ENCODE measurements around the gene RHO.
"Not testable (repeated sequence)": the region's sequence is repeated elsewhere in the genome, so short reads cannot be mapped to it uniquely, and the experiment has no call there.

The RHO gene

DNA sequence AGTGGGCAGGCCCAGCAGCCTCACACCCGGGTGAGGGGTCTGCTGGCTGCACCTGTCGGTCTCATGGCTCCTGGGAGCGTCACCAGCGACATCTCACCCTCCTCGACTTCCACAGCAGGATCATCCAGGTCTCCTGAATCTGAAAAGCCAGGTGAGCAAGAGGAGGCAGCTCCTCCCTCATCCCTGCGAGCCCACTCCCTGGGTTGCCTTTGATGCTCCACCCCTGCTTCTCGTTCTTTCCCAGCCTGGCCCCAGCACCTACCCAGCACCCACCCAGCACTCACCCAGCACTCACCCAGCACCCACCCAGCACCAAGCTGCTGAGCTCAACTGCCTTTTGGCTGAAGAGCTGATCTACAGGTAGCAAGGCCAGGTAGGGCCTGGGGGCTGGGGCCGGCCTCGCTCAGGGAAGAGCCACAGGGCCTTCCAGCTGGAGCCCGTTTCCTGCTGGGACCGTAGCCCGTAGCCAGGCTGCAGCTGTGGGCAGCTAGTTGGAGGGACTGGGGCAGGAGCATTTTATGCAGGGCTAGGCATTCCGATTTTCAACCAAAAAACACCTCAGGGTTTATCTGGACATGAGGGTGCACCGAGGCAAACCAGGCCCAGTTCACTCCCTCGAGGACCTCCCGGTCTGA is 14.8 kb downstream of the RHO start, which contains the start of gene H1-8:
H1-8 (plus strand) TSS at position 20 of the 635 bp plus-strand sequence; CDS start at position 64, 44 bp downstream.
- no peak for DNase-seq (ENCODE audit: low read depth in 2 of 2)

DNA sequence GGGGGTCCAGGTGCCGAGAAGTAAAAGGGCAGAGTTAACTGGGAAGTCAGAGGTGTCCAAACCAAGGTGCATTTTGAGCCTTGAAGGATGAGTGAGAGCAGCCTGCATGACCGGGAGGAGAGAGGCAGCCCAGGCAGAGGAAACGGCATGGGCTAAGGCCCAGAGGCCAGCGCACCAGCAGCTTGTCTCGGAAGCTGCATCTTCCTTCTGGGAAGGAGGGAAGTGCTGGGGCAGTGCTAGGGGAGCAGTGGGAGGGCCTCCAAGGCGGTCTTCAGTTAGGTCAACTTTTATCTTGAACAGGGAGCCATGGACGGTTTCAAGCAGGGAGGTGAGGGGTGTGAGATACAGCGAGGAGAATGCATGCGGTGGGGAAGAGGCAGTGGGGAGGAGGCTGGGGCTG is 15.6 kb downstream of the RHO start:
- no peak for DNase-seq (ENCODE audit: low read depth in 2 of 2)

DNA sequence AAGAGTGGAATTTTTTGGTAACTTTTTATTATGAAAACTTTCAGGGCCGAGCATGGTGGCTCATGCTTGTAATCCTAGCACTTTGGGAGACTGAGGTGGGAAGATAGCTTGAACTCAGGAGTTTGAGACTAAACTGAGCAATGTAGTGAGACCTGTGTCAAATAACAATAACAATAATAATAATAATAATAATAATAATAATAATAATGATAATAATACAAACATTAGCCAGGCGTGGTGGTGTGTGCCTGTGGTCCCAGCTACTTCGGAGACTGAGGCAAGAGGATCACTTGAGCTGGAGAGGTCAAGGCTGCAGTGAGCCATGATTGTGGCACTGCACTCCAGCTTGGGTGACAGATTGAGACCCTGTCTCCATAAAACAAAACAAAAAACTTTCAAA is 17.5 kb downstream of the RHO start:
- DNase-seq (ENCODE audit: low read depth in 2 of 2), result not testable (repeated sequence)

DNA sequence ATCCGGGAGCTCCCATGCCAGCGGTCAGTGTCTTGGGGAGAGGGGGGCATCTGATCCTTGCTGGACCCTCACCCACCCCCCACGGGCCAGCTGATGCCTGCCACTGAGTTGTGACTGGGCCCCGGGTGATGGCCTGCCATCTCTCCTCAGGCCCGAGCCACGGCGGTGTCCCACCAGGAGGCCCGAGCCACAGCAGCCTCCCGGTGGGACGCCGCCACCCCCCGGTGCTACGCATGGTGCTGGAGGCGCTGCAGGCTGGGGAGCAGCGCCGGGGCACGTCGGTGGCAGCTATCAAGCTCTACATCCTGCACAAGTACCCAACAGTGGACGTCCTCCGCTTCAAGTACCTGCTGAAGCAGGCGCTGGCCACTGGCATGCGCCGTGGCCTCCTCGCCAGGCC is 18.8 kb downstream of the RHO start:
- DNase-seq (ENCODE audit: low read depth in 2 of 2), result no peak

DNA sequence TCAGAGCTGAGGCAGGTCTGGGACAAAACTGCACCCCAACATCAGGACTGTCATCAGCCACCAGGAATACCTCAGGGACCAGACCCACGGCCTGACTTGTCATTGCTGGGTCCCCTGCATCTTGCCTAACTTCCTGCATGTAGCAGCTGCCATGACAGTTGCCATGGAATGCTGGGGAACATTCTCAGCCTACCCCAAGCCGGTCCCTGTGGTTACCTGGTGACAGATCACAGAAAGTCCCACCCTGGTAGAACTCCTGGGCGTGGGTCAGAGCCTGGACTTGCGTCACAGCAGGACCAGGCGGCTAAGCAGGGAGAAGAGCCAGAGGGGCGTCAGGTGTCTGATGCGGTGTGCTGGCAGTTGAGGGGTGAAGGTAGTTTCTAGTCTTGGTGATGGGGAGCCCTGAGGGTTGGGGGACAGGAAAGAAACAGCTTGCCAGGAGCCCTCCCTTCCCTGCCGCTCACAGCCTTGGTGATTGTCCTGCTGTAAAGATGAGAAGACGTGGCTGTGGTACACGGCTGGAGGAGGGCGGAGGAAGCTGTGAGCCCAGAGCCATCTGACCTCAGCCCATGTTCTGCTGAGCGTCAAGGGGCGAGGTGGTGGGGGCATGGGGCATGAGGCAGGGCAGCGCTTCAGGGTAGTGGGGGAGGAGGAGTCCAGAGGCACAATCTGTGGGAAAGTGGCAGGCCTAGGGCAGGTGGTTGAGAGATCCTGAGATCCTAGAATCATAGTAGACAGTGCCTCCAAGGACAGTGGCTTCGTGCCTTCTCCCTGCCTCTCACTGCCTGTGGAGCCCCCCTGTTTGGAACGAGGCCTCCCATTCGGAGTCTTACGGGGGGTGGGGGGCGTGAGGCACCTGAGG is 19.9 kb downstream of the RHO start:
- no peak for DNase-seq (ENCODE audit: low read depth in 2 of 2)

DNA sequence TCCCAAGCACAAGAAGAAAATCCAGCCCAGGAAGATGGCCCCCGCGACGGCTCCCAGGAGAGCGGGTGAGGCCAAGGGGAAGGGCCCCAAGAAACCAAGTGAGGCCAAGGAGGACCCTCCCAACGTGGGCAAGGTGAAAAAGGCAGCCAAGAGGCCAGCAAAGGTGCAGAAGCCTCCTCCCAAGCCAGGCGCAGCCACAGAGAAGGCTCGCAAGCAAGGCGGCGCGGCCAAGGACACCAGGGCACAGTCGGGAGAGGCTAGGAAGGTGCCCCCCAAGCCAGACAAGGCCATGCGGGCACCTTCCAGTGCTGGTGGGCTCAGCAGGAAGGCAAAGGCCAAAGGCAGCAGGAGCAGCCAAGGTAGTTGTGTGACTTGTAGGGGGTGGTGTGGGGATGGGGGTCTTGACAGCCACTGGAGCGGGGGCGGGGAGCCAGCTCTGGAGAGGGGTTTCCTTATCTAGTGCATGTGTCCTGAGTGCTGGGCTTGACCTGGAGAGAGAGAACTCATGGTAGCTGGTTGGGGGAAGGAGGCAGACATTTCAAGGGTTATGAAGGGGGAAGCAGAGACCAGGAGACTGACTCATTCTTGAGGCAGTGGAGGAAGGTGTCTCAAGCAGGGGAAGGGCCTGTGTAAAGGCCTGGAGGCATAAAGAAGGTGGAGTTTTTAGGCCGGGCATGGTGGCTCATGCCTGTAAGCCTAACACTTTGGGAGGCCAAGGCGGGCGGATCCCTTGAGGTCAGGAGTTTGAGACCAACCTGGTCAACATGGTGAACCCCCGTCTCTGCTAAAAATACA is 20.8 kb downstream of the RHO start:
- DNase-seq (ENCODE audit: low read depth in 2 of 2), result no peak

DNA sequence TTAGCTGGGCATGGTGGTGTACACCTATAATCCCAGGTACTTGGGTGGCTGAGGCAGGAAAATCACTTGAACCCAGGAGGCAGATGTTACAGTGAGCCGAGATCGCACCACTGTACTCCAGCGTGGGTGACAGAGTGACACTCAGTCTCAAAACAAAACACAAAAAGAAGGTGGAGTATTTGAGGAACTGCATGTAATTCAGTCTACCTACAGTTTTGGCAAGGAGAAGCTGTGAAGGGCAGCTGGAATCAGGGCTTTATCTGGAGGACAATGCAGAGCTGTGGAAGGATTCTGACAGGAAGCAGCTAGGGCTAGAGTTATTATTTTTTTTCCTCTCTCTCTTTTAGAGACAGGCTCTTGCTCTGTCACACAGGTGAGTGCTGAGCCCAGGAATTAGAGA is 21.4 kb downstream of the RHO start:
- no peak for DNase-seq (ENCODE audit: low read depth in 2 of 2)

DNA sequence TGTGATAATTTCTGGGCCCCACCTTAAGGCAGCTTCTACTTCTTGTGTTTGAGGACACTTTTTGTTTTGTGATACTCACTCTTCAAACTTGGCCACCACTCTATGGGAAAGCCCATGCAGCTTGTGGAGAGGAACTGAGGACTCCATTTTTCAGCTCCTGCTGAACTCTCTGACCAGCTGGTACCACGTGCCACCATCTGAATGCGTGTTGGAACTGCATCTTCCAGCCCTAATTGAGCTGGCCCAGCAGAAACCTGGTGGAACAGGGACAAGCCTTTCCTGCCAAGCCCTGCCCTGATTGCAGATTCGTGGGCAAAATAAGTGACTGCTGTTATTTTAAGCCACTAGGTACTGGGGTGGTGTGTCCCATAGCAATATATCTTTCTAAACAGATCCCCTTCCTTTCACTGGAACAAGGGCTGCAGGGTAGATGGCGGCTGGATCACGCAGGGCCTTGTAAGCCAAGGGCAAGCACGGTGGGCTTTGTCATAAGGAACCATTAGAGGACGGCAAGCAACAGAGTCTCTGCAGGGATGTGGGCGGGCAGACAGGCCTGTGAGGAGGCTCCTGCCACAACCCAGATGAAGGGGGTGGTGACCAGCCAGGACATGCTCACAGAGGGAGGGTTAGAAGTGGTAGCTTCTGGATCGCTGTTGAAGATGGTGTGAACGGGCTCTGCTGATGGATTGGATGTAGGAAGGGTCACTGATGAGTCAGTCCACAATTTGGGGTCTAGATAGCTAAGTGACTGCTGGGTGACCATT is 24.0 kb downstream of the RHO start:
- no peak for DNase-seq (ENCODE audit: low read depth in 2 of 2)

DNA sequence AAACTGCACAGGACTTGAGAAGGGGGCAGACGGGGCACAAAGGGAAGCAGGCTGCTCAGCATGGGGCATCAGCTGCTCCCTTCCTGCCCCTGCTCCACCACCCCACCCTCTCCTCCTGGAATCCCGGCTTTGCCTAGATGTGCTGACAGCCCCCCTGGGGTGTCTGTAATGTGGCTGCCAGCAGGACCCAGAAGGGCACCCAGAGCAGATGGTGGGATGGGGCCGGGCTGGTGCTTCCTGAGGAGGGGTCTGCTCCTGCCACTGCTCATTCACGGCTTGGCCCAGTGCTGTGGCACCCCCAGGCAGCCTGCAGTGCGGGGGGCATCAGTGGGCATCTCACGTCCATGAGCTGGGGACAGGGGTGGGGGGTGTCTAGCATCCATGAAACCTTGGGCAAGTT is 24.7 kb downstream of the RHO start:
- DNase-seq (ENCODE audit: low read depth in 2 of 2), result no peak

DNA sequence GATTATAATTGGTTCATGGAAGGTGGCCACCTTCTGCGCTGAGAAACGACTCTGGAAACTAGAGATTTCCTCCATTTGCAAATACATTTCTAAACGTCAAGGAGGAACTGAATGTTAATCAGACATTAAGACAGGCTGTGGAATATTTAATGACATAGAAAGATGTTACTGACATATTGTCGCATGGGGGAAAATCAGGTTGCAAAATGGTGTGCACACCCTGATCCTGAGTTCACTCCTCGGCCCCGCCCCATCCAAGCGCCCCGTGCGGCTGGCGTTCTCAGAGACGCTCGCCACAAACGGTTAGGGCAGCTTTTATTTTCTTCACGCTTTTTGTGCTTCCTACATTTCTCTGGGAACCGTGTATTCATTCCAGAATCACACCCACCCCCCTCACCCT is 25.3 kb downstream of the RHO start:
- no peak for DNase-seq (ENCODE audit: low read depth in 2 of 2)

DNA sequence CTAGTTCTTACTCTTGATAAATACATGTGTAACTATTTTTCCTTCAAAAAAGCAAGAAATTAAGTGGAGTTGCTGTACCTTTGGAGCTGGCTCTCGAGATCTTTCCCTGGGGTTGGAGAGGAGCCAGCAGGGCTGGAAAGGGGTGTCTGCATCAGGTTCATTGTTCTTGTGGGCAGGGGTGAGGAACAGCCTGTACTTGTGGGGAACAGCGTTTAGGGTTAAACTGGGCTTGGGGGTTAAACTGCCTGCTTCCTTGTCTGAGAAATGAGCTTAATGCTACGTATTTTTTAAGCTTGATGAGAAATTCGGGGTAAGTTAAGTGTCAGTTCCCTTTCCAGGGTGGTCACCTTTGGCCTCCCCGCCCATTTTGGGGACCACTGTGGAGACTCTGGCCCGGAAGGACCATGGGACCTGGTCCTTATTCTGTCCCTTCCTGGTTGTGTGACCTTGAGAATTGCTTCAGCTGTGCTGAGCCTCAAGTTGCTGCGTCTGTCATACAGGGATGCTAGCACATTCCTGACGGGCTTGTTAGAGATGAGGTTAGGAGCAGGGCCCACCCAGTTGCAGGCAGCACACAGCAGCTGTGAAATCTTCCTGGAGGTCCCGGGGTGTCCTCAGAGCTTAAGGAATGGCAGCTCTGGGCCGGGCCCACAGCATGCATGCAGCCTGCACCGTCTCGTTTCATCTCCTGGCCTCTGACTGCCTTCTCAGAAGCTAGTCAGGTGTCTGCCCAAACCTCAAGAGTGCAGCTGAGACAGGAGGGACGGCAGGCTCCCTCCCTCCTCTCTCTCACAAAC is 26.1 kb downstream of the RHO start:
- DNase-seq (ENCODE audit: low read depth in 2 of 2), result no peak

DNA sequence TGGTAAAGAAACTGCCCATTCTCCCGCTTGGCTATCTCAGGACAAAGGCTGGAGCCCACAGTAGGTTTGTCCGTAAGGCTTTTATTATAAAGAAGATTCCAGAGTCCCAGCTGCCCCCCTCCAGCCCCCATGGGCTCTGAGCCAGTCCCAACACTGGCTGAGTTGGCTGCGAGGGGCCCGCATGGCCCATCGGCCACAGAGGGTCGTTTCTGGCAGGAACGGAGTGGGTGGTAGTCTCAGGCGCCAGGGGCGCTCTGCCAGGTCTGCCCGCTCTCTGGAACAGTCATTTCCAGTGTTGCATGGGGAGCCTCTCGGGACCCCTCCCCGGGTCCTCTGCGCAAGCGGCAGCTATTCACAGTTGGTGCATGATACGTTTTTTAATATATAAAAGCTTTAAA is 26.7 kb downstream of the RHO start:
- DNase-seq (ENCODE audit: low read depth in 2 of 2), result no peak

DNA sequence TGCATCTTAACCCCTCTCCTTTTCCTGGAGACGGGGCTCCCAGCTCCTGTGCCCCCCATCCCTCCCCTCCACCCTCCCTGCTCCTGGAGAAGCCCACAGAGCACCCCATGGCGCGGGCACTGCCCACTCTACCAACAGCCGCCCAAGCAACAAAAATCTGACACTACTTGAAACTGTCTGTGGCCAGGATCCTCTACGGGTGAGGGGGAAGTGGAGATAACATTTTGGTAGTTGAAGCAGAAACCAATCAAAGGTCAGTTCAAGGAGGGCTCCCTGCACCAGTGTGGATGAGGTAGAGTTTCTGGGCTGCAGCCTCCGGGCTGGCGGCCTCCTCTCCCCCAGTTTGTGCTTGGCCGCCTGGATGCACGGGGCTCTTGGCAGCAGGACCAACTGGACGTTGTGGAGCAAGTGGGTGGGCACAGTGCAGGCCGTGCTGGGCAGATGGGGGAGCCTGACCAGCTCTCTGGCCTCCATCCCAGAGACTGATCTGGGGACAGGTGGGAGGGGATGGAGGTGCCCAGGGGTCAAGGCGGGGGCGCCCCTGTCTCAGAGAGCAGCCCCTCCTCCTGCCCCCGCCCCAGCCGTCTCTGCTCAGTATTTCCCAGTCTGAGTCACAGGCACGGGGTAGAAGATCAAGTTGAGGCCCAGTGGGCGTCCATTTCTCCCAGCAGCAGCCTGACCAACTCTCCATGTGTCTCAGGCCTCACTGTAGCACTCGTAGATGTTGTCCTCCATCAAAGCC is 27.3 kb downstream of the RHO start:
- no peak for DNase-seq (ENCODE audit: low read depth in 2 of 2)

DNA sequence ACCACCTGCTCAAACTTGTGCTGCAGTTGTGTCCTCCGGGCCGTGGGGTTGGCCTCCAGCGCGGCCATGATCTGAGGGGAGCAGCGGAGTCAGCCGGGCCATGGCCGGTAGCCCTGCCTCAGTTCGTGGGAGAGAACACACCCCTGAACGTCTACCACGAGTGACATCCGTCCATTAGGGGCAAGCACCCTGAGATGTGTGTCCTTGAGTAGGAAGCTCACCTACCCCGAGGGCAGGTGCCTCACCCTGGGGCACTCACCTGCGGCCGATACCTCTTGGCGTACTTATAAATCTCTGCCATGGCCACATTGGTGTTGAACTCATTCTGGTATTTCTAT is 27.9 kb downstream of the RHO start:
- DNase-seq (ENCODE audit: low read depth in 2 of 2), result no peak

DNA sequence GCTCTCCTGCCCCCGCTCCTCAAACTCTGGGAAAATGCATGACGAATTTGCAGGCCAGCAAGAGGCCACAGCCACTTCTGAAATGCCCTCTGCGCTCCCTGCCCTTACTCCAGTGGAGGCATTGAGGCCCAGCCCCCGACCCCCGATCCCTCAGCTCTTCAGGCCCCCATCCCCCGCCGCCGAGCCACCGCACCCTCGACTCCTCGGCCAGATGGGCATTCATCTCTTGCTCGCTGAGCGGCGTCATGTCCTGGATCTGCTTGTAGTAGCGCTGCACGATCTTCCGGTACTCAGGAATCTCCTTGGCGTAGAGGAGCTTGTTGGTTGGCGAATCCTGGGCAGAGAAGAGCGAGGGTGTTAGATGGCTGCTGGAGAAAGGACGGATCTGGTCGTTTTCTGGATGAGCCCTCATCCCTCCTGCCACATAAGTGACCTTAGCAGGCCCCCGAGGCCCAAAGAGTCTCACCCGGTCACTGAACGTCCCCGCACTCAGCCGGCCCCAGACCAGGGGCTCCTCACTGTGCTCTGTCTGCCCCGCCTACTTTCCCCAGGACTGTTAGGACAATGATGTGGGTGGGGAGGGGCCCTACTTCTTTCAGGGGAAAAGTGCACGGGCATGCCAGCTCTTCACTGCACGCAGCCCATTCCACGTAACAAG is 28.6 kb downstream of the RHO start:
- DNase-seq (ENCODE audit: low read depth in 2 of 2), result no peak

DNA sequence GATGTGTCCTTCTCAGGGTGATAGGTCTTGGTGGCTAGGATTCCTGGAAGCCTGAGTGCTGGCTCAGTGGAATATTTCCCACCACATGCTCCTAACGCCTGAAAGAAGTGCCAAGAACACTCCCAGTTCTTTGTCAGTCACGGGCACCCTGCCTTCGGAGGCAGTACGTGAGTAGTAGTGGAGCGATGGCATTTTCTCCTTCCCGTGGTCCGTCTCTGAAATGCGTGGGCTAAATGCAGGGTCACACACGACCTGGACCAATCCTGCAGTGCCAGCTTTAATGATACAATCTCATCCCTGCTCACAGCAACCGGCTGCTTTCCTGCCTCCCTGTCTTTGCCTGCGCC is 29.1 kb downstream of the RHO start:
- DNase-seq (ENCODE audit: low read depth in 2 of 2), result no peak

DNA sequence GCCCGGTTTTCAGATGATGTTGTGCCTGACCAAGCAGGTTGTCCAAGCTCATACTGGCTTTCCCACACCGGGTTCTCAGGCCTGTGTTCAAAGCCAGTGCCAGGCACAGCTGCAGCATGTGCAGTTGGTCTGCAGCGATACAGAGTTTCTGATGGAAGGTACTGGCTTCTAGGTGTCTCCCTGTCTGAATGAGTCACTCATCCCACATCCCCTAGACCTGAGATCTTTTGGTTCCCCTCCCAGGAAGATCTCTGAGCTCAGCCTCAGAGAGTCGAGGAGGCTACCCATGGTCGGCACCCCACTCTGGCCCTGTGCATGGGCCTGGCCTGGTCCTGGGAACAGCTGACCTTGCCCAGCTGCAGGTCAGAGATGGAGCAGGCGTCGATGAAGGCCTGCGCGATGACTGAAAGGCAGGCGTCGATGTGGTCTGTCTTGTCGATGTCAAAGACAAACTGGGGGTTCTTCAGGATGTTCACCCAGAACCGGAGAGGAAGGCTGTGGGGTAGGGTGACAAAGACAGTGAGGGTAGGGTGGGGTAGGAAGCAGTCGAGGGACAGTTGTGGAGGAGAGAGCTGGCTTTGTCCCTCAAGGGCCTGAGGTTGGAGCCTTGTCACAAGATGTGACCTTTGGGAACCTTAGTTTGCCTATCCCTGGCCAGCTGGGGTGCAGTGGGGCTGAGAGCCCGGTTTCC is 29.8 kb downstream of the RHO start:
- DNase-seq (ENCODE audit: low read depth in 2 of 2), result no peak

DNA sequence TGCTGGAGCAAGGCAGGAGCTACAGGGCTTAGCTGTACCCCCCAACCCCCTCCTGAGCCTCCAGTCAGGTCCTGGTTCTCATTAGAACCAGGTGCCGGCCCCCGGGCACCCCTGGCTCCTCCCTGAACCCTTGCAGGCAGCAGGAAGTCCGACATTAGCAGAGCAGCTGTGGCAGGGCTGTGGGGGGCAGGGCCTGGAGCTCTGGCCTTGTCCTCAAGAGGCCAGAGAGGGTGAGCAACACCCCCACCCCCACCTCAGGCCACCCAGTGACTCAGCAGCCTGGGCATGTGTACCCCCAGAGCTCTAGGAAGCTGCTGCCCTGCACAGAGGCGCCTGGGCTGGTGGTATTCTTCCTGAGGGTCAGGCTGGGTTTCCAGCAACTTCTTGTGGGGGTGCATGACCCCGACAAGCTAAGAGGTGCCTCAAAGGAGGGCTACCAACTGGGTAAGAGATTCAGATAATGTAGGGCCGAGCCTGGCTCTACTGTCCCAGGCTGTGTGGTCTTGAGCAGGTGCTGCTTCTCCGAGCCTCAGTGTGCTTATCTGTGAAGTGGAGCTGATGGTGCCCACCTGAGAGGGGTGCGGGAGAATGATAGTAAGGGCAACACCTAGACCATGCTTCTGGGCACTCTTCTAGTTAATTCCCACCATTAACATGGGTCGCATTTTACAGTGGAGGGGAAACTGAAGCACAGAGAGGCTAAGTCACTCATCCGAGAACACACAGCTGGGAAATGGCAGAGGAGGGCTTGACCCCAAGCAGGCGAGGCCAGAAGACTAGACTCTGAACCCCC is 30.5 kb downstream of the RHO start:
- no peak for DNase-seq (ENCODE audit: low read depth in 2 of 2)

Data from stimulated activated CD4-positive, alpha-beta T cell treated with anti-CD3 and anti-CD28 coated beads, Interleukin-1b, Interleukin-23, amount 100 ng/mL, for 4 hours (primary cell).